GM12878 (cell line): ENCODE data around the gene PRKCE. TPM values are rescaled to one million over a fixed set of nuclear protein-coding genes. Genes with fewer than 3 reads are reported as not detected.

Source experiments
- ATAC-seq: fragments of 200-7000 bp; cut with Tn5 transposase; 3 replicates; pipeline ENCODE4 v1.9.1; 2020; ENCODE audit warnings: mild to moderate bottlenecking, moderate library complexity
- BruUV-seq: library from RNA; stranded (reverse); fragments of 400-500 nt; replicated peaks from 2 replicates; lab custom pipeline; 2021; lab: Mats Ljungman, UMichigan
- CTCF ChIA-PET: fragments of 300-600 bp; sonication (Branson Sonifier 250); formaldehyde crosslinking; extraction: SDS; loops from one replicate; lab custom pipeline; 2021; ENCODE audit warnings: inconsistent platforms; lab: Yijun Ruan, JAX
- POLR2A ChIA-PET: fragments of 350-600 bp; formaldehyde crosslinking; extraction: SDS; loops from one replicate; lab custom pipeline; 2021; ENCODE audit warnings: inconsistent platforms; lab: Charles Lee
- RAD21 ChIA-PET: fragments of 300-600 bp; sonication (Branson Sonifier 250); formaldehyde crosslinking; loops from one replicate; lab custom pipeline; 2023; ENCODE audit warnings: antibody characterized with exemption; ENCODE audit not compliant: unreplicated experiment; lab: Charles Lee
- SMC1A ChIA-PET: fragments of 300-600 bp; sonication (Branson Sonifier 250); formaldehyde crosslinking; loops from one replicate; lab custom pipeline; 2023; ENCODE audit not compliant: unreplicated experiment, uncharacterized antibody; lab: Charles Lee
- DNase-seq: peaks from one replicate; pipeline ENCODE4 v3.0.0-alpha.2; 2011; ENCODE audit warnings: low read depth, low spot score
- FAIRE-seq: peaks from 3 replicates; lab custom pipeline; 2011; peaks lifted over from hg19 to GRCh38; lab: Jason Lieb, UNC
- H2AFZ ChIP-seq: 2 replicates; pipeline ENCODE4 v1.6.0; 2011; ENCODE audit warnings: low read depth, low read length, control low read depth; ENCODE audit not compliant: control insufficient read depth
- H3K27ac ChIP-seq: 2 replicates; pipeline ENCODE4 v1.5.1; 2011; ENCODE audit warnings: control low read depth; ENCODE audit not compliant: control insufficient read depth, insufficient read depth
- H3K27me3 ChIP-seq, 2 experiments: replicated peaks in 1 of 2; 2 replicates each; pipeline versions ENCODE4 v1.6.0 to v1.6.1; 2011; ENCODE audit warnings: low read length in 1 of 2; ENCODE audit not compliant: control insufficient read depth in 2 of 2, insufficient read depth in 2 of 2
- H3K36me3 ChIP-seq, 2 experiments: 2 replicates each; pipeline ENCODE4 v1.5.1; 2011; ENCODE audit warnings: low read length in 1 of 2; ENCODE audit not compliant: control insufficient read depth in 2 of 2, insufficient read depth in 2 of 2
- H3K4me1 ChIP-seq: 2 replicates; pipeline ENCODE4 v1.6.1; 2011; ENCODE audit warnings: mild to moderate bottlenecking, low read length, moderate library complexity, mixed read lengths; ENCODE audit not compliant: control insufficient read depth, insufficient read depth
- H3K4me2 ChIP-seq: 2 replicates; pipeline ENCODE4 v1.6.0; 2011; ENCODE audit warnings: control low read depth; ENCODE audit not compliant: control insufficient read depth, insufficient read depth
- H3K4me3 ChIP-seq: fragments of 200-600 bp; sonication (generic); 2 replicates; pipeline ENCODE4 v1.5.1; 2016
- H3K79me2 ChIP-seq: 2 replicates; pipeline ENCODE4 v1.6.0; 2011; ENCODE audit warnings: low read length; ENCODE audit not compliant: control insufficient read depth, insufficient read depth
- H3K9ac ChIP-seq: 2 replicates; pipeline ENCODE4 v1.8.0; 2011; ENCODE audit warnings: low read length, control low read depth, mixed read lengths; ENCODE audit not compliant: control insufficient read depth, insufficient read depth
- H3K9me3 ChIP-seq: replicated peaks from 3 replicates; pipeline ENCODE4 v1.5.1; 2011; ENCODE audit warnings: mild to moderate bottlenecking, low read length; ENCODE audit not compliant: control insufficient read depth, insufficient read depth
- H4K20me1 ChIP-seq: 2 replicates; pipeline ENCODE4 v1.6.0; 2011; ENCODE audit not compliant: control insufficient read depth, insufficient read depth
- BACH1 ChIP-seq: fragments of 450-650 bp; IDR thresholded peaks from 2 replicates; pipeline ENCODE4 v1.6.1; 2017; ENCODE audit warnings: mild to moderate bottlenecking, borderline replicate concordance
- BHLHE40 ChIP-seq, 2 experiments: fragments of 450-650 bp in 1 of 2; IDR thresholded peaks; 2 replicates each; pipeline ENCODE4 v1.6.1; 2011 to 2017; ENCODE audit warnings: low read depth in 2 of 2, borderline replicate concordance in 1 of 2, improper control_type of control experiment in 1 of 2, low read length in 1 of 2, mild to moderate bottlenecking in 1 of 2
- BRCA1 ChIP-seq: IDR thresholded peaks from 2 replicates; pipeline ENCODE4 v1.6.1; 2011; ENCODE audit warnings: low read depth, low read length, improper control_type of control experiment
- CBFB ChIP-seq: IDR thresholded peaks from 2 replicates; pipeline ENCODE4 v1.6.1; 2016; ENCODE audit warnings: antibody characterized with exemption, low read depth
- MEF2B ChIP-seq: fragments of 450-650 bp; IDR thresholded peaks from 2 replicates; pipeline ENCODE4 v1.6.1; 2018; ENCODE audit warnings: mild to moderate bottlenecking, moderate library complexity; ENCODE audit not compliant: partially characterized antibody, poor library complexity, severe bottlenecking
- MTA2 ChIP-seq: fragments of 450-650 bp; IDR thresholded peaks from 2 replicates; pipeline ENCODE4 v1.6.1; 2016; ENCODE audit warnings: low read depth, mild to moderate bottlenecking, moderate library complexity
- NFYA ChIP-seq: IDR thresholded peaks from 2 replicates; pipeline ENCODE4 v1.6.1; 2011; ENCODE audit warnings: low read depth, mild to moderate bottlenecking, low read length, improper control_type of control experiment, borderline replicate concordance
- PML ChIP-seq: IDR thresholded peaks from 2 replicates; pipeline ENCODE4 v1.6.1; 2012; ENCODE audit warnings: low read length, inconsistent platforms
- POU2F2 ChIP-seq: IDR thresholded peaks from 3 replicates; pipeline ENCODE4 v1.6.1; 2011; ENCODE audit warnings: low read depth, mild to moderate bottlenecking, low read length, borderline replicate concordance
- RUNX3 ChIP-seq: IDR thresholded peaks from 2 replicates; pipeline ENCODE4 v1.6.1; 2012; ENCODE audit warnings: low read length, inconsistent platforms
- SP1 ChIP-seq: IDR thresholded peaks from one replicate; pipeline ENCODE4 v1.6.1; 2011; ENCODE audit warnings: low read depth, low read length
- SREBF1 ChIP-seq: IDR thresholded peaks from 2 replicates; pipeline ENCODE4 v1.6.1; 2012; ENCODE audit warnings: mild to moderate bottlenecking, low read length
- SUZ12 ChIP-seq: fragments of 200-600 bp; sonication (generic); IDR thresholded peaks from one replicate; pipeline ENCODE4 v1.6.1; 2018; ENCODE audit warnings: antibody characterized with exemption, mild to moderate bottlenecking; ENCODE audit not compliant: unreplicated experiment
- WGBS: methylation state at CpG from one replicate; pipeline ENCODE4 v1.1.6; 2016; ENCODE audit warnings: low lambda C conversion rate; ENCODE audit not compliant: insufficient replicate concordance, insufficient coverage; ENCODE audit errors: missing lambda C conversion rate; 5-methylcytosine and 5-hydroxymethylcytosine counted together
- in situ Hi-C: fragments of 300-500 bp; cut with MboI; formaldehyde crosslinking; loops from 9 replicates; pipeline ENCODE4 v1.14.3; 2018; ENCODE audit warnings: mixed read lengths
- intact Hi-C: fragments of 100-400 bp; cut with micrococcal nuclease; formaldehyde crosslinking; loops from one replicate; pipeline ENCODE4 v1.14.2; 2022; ENCODE audit not compliant: unreplicated experiment
- polyA plus RNA-seq, 11 experiments: library from polyadenylated mRNA; depleted of rRNA in 4 of 11; unstranded in 6 of 11; stranded (reverse) in 5 of 11; fragments of >200 nt; fragmentation: Nextera tagmentation in 4 of 11; fragmentation: Illumina TruSeq in 1 of 11; extraction: Ambion mirVana in 4 of 11; extraction: Trizol in 1 of 11; gene quantifications; 1 replicate in 1 of 11; 2 replicates in 10 of 11; pipeline versions ENCODE4 v1.2.1 to v1.2.3, GENCODE V29; 2011 to 2016; ENCODE audit warnings: inconsistent platforms in 2 of 11, missing spikeins in 2 of 11, low read depth in 1 of 11
- total RNA-seq, 4 experiments: library from RNA; depleted of rRNA in 3 of 4; stranded (reverse); fragments of >200 nt in 3 of 4; fragmentation: Illumina TruSeq in 1 of 4; extraction: Trizol in 1 of 4; gene quantifications; 2 replicates each; pipeline versions ENCODE4 v1.2.1 to v1.2.3, GENCODE V29; 2013 to 2021
- TF ChIP-seq, protein P1 (sequence below): IDR thresholded peaks from 2 replicates; pipeline ENCODE4 v1.6.1; 2012; ENCODE audit warnings: low read depth, low read length, improper control_type of control experiment
- TF ChIP-seq, protein P2 (sequence below): fragments of 450-650 bp; formaldehyde crosslinking; IDR thresholded peaks from 2 replicates; pipeline ENCODE4 v1.4.0; 2022; ENCODE audit warnings: mild to moderate bottlenecking, moderate library complexity
- TF ChIP-seq, protein P3 (sequence below): fragments of 450-650 bp; formaldehyde crosslinking; IDR thresholded peaks from 2 replicates; pipeline ENCODE4 v1.5.0; 2022; ENCODE audit warnings: mild to moderate bottlenecking, missing genetic modification characterization

Gene PRKCE
- total and polyA plus RNA-seq, 10 of the 15 experiments (the other 5 are each of a cell fraction or from before 2014, with no cell fraction given), result 2.6 to 28.2 (median 11.3) TPM

DNA sequence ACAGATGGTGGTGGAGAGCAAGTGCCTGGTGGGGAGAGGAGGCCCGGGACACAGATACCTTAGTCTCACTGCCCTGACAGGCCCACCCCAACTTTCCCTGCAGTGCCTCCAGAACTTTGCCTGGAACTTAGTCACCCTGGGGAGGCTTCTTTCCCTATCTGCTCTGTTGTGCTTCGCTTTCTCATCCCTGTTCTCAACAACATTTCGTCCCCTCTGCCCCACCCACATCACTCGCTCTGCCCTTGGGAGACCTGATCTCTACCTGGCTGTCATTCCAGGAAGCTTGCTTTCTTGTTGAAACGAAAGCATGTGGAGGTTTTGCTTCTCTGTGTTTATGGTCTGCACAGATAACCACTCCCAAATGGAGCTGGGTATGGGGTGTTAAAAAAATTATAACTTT is 93.8 kb downstream of the PRKCE start:
- 0 out of 2 replicates have a peak, but pooled peaks cover 2% of the 10 kb centered on the region for H3K79me2 ChIP-seq
- H3K9me3 ChIP-seq, result peaks cover 2% of the 10 kb centered on the region; the same call in 2 of the 3 replicates
- RAD21 ChIA-PET, result no interaction called here
- TF ChIP-seq, protein P1, sequence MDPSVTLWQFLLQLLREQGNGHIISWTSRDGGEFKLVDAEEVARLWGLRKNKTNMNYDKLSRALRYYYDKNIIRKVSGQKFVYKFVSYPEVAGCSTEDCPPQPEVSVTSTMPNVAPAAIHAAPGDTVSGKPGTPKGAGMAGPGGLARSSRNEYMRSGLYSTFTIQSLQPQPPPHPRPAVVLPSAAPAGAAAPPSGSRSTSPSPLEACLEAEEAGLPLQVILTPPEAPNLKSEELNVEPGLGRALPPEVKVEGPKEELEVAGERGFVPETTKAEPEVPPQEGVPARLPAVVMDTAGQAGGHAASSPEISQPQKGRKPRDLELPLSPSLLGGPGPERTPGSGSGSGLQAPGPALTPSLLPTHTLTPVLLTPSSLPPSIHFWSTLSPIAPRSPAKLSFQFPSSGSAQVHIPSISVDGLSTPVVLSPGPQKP, result no peak
- TF ChIP-seq POU2F2 (no peak), BRCA1 (no peak), SREBF1 (no peak), CBFB (no peak), BHLHE40 (IDR thresholded peaks at IDR 0.05; ENCODE audit: borderline replicate concordance in 1 of 2, low read depth in 2 of 2, low read length in 1 of 2) (no peak), PML (no peak), BACH1 (no peak), RUNX3 (no peak), SP1 (no peak), NFYA (no peak), MTA2 (no peak), SUZ12 (no peak), MEF2B (no peak)
- TF ChIP-seq, protein P2, sequence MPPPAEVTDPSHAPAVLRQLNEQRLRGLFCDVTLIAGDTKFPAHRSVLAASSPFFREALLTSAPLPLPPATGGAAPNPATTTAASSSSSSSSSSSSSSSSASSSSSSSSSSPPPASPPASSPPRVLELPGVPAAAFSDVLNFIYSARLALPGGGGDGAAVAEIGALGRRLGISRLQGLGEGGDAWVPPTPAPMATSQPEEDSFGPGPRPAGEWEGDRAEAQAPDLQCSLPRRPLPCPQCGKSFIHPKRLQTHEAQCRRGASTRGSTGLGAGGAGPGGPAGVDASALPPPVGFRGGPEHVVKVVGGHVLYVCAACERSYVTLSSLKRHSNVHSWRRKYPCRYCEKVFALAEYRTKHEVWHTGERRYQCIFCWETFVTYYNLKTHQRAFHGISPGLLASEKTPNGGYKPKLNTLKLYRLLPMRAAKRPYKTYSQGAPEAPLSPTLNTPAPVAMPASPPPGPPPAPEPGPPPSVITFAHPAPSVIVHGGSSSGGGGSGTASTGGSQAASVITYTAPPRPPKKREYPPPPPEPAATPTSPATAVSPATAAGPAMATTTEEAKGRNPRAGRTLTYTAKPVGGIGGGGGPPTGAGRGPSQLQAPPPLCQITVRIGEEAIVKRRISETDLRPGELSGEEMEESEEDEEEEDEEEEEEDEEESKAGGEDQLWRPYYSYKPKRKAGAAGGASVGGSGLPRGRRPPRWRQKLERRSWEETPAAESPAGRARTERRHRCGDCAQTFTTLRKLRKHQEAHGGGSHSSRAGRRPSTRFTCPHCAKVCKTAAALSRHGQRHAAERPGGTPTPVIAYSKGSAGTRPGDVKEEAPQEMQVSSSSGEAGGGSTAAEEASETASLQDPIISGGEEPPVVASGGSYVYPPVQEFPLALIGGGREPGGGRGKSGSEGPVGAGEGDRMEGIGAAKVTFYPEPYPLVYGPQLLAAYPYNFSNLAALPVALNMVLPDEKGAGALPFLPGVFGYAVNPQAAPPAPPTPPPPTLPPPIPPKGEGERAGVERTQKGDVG, result no peak
- TF ChIP-seq, protein P3, sequence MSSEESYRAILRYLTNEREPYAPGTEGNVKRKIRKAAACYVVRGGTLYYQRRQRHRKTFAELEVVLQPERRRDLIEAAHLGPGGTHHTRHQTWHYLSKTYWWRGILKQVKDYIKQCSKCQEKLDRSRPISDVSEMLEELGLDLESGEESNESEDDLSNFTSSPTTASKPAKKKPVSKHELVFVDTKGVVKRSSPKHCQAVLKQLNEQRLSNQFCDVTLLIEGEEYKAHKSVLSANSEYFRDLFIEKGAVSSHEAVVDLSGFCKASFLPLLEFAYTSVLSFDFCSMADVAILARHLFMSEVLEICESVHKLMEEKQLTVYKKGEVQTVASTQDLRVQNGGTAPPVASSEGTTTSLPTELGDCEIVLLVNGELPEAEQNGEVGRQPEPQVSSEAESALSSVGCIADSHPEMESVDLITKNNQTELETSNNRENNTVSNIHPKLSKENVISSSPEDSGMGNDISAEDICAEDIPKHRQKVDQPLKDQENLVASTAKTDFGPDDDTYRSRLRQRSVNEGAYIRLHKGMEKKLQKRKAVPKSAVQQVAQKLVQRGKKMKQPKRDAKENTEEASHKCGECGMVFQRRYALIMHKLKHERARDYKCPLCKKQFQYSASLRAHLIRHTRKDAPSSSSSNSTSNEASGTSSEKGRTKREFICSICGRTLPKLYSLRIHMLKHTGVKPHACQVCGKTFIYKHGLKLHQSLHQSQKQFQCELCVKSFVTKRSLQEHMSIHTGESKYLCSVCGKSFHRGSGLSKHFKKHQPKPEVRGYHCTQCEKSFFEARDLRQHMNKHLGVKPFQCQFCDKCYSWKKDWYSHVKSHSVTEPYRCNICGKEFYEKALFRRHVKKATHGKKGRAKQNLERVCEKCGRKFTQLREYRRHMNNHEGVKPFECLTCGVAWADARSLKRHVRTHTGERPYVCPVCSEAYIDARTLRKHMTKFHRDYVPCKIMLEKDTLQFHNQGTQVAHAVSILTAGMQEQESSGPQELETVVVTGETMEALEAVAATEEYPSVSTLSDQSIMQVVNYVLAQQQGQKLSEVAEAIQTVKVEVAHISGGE, result no peak
- intact Hi-C loops (no loop called here), in situ Hi-C loops (no loop called here)
- H2AFZ ChIP-seq, result no peak overlapping the region
- H3K4me3 ChIP-seq, result no peak overlapping the region
- 61% methylated on average over 5 of the region's 5 CpGs for WGBS
- H3K4me1 ChIP-seq, result peaks cover 9% of the 10 kb centered on the region
- no peaks in the 10 kb centered on the region; a peak in 1 of 4 replicates for H3K36me3 ChIP-seq
- BruUV-seq, result no TSS peak
- H3K27ac ChIP-seq, result no peak overlapping the region
- no peaks in the 10 kb centered on the region for H3K27me3 ChIP-seq
- SMC1A ChIA-PET, result interaction anchor here (1.4 to 1.9 kb wide), 3 partner anchors 10 to 43 kb away, joined by 4 to 6 read pairs (median 5); no protein-coding TSS in a partner anchor
- H3K4me2 ChIP-seq, result no peak overlapping the region
- CTCF ChIA-PET, result interaction anchor here (0.6 to 1.1 kb wide), 3 partner anchors 14 to 191 kb away, joined by 3 read pairs; no protein-coding TSS in a partner anchor
- H4K20me1 ChIP-seq, result no peaks in the 10 kb centered on the region
- no peak for FAIRE-seq
- DNase-seq, result no peak
- ATAC-seq, result no peak
- POLR2A ChIA-PET, result no interaction called here
- no peak overlapping the region for H3K9ac ChIP-seq
